GM12878 (cell line): Measurements from ENCODE around the gene TSPEAR. TPM values are rescaled to one million over a fixed set of nuclear protein-coding genes. Genes with fewer than 3 reads are reported as not detected.

Source experiments
- CUX1 ChIP-seq: IDR thresholded peaks from 2 replicates; pipeline ENCODE4 v1.6.1; 2012; ENCODE audit warnings: improper control_type of control experiment, low read depth, low read length; ENCODE audit not compliant: insufficient replicate concordance
- REST ChIP-seq: IDR thresholded peaks from 2 replicates; pipeline ENCODE4 v1.6.1; 2012; ENCODE audit warnings: mild to moderate bottlenecking, low read depth, low read length
- RUNX3 ChIP-seq: IDR thresholded peaks from 2 replicates; pipeline ENCODE4 v1.6.1; 2012; ENCODE audit warnings: low read length, inconsistent platforms
- ZNF274 ChIP-seq: IDR thresholded peaks from one replicate; pipeline ENCODE4 v1.8.0; 2011; ENCODE audit not compliant: insufficient read length, insufficient read depth
- polyA plus RNA-seq, 11 experiments: library from polyadenylated mRNA; depleted of rRNA in 4 of 11; unstranded in 6 of 11; stranded (reverse) in 5 of 11; fragments of >200 nt; fragmentation: Nextera tagmentation in 4 of 11; fragmentation: Illumina TruSeq in 1 of 11; extraction: Ambion mirVana in 4 of 11; extraction: Trizol in 1 of 11; gene quantifications; 1 replicate in 1 of 11; 2 replicates in 10 of 11; pipeline versions ENCODE4 v1.2.1 to v1.2.3, GENCODE V29; 2011 to 2016; ENCODE audit warnings: inconsistent platforms in 2 of 11, missing spikeins in 2 of 11, low read depth in 1 of 11
- total RNA-seq, 4 experiments: library from RNA; depleted of rRNA in 3 of 4; stranded (reverse); fragments of >200 nt in 3 of 4; fragmentation: Illumina TruSeq in 1 of 4; extraction: Trizol in 1 of 4; gene quantifications; 2 replicates each; pipeline versions ENCODE4 v1.2.1 to v1.2.3, GENCODE V29; 2013 to 2021

Gene TSPEAR
- total and polyA plus RNA-seq, 10 of the 15 experiments (the other 5 are each of a cell fraction or from before 2014, with no cell fraction given): not detected

GRCh38 chr21:44640761-44641160 lies 70.6 kb downstream of the TSPEAR start (continued):
- TF ChIP-seq CUX1: no peak
- no peak for TF ChIP-seq REST
- TF ChIP-seq ZNF274: no peak
- TF ChIP-seq RUNX3: no peak
